ENCODE results near the gene MYBPHL. TPM values are rescaled to one million over a fixed set of nuclear protein-coding genes. Genes with fewer than 3 reads are reported as not detected.

The MYBPHL gene
- total and polyA plus RNA-seq, 4 experiments from 2014 or later = not detected

DNA sequence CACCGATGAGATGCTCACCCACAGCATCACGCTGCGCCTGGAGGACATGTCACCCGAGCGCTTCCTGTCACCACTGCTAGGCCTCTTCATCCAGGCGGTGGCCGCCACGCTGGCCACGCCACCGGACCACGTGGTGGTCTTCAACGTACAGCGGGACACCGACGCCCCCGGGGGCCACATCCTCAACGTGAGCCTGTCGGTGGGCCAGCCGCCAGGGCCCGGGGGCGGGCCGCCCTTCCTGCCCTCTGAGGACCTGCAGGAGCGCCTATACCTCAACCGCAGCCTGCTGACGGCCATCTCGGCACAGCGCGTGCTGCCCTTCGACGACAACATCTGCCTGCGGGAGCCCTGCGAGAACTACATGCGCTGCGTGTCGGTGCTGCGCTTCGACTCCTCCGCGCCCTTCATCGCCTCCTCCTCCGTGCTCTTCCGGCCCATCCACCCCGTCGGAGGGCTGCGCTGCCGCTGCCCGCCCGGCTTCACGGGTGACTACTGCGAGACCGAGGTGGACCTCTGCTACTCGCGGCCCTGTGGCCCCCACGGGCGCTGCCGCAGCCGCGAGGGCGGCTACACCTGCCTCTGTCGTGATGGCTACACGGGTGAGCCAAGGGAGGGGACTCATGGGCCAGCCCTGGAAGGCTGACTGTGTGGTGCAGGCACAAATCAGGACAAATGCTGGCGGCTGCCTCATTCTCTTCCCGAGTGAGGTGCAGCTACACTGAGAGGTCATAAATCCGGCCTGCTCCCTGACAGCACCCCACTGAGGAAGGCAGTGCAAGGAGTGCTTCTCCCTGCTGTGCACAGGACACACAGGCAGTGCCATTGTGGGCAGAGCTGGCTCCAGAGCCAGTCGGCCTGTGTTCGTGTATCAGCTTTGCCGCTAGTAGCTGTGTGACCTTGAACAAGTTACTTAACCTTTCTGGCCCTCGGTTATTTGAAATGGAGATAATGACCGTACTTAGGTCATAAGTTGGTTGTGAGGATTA is 48.0 kb downstream of the MYBPHL start:
- Mint-ChIP-seq H3K27me3 (peaks cover 0 to 2% of the 10 kb centered on the region in 2 donors), H3K4me1 (peaks cover 2 to 9% (median 3%) of the 10 kb centered on the region in 4 donors), H3K9me3 (peaks cover 0 to 3% (median 0%) of the 10 kb centered on the region in 8 donors), H3K4me3 (no peak overlapping the region), H3K27ac (no peak overlapping the region), H3K36me3 (no peaks in the 10 kb centered on the region)
- Histone ChIP-seq H3K4me3 (ENCODE audit: low read length in 2 of 2) (no peak overlapping the region), H3K4me1 (ENCODE audit: insufficient read depth, low read length) (peaks cover 6% of the 10 kb centered on the region), H3K36me3 (ENCODE audit: insufficient read depth, low read length) (no peaks in the 10 kb centered on the region), H3K27me3 (ENCODE audit: insufficient read depth, low read length) (no peaks in the 10 kb centered on the region), H3K9me3 (ENCODE audit: control insufficient read depth in 1 of 2, low read length in 2 of 2) (no peaks in the 10 kb centered on the region), H3K27ac (ENCODE audit: low read depth, low read length) (no peak overlapping the region)
- ChIA-PET POLR2A (ENCODE audit: partially characterized antibody) (interaction anchor here (1.2 kb wide), 1 partner anchor 141 kb away, joined by 4 read pairs; no protein-coding TSS in a partner anchor), CTCF (ENCODE audit: partially characterized antibody) (interaction anchor here (1.1 kb wide), 1 partner anchor 234 kb away, joined by 3 read pairs; no protein-coding TSS in a partner anchor)
- DNase-seq = peak in 1 of 5 donors; percentile 36
- intact Hi-C loops (cut with micrococcal nuclease) = no loop called here

DNA sequence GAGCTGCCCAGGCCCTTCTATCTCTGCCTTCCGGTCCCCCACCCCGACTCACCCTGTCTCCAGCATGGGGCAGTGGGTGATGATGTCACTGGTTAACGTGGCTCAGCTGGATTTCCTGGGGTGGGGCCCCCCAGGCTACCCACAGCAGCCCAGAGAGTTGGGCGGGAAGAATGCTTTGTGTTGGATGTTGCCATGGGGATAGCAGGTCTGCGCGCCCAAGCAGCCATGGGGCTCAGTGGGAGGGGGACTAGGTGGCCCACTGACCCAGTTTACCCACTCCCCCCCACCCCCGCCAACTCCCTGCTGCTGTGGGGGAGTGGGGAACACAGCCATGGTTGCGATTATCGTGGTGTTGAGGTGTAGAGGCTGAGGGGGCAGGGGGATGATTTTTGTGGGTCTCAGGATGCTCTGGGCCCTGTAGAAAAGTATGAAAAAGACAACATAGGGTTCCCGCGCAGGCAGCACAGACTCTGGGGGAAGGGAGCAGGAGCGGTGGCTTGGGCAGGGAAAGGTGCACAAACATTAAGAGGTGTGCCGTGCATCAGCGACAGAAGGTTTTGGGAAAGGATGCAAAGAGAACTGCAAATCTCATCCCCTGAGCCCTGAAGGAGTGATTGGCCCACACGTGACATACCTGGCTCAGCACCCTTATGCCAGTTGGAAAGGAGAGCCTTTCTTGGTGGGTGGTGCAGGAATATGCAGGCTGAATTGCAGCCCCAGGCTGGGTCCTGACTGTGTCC is 49.0 kb downstream of the MYBPHL start:
- Mint-ChIP-seq H3K27me3 (no peaks in the 10 kb centered on the region), H3K4me1 (peaks cover 0 to 9% (median 2%) of the 10 kb centered on the region in 4 donors), H3K4me3 (no peak overlapping the region), H3K27ac (no peak overlapping the region), H3K36me3 (no peaks in the 10 kb centered on the region), H3K9me3 (peaks cover 0 to 3% (median 0%) of the 10 kb centered on the region in 8 donors)
- CTCF ChIA-PET (ENCODE audit: partially characterized antibody) = interaction anchor here (2.0 kb wide), 1 partner anchor 19 kb away, joined by 5 read pairs; no protein-coding TSS in a partner anchor
- intact Hi-C loops (cut with micrococcal nuclease) = no loop called here
- Histone ChIP-seq H3K27ac (ENCODE audit: low read depth, low read length) (no peak overlapping the region), H3K4me1 (ENCODE audit: insufficient read depth, low read length) (peaks cover 6% of the 10 kb centered on the region), H3K27me3 (ENCODE audit: insufficient read depth, low read length) (no peaks in the 10 kb centered on the region), H3K4me3 (ENCODE audit: low read length in 2 of 2) (no peak overlapping the region), H3K9me3 (ENCODE audit: control insufficient read depth in 1 of 2, low read length in 2 of 2) (no peaks in the 10 kb centered on the region), H3K36me3 (ENCODE audit: insufficient read depth, low read length) (no peaks in the 10 kb centered on the region)
- peak in 1 of 5 donors; percentile 5 for DNase-seq
- POLR2A ChIA-PET (ENCODE audit: partially characterized antibody) = no interaction called here

DNA sequence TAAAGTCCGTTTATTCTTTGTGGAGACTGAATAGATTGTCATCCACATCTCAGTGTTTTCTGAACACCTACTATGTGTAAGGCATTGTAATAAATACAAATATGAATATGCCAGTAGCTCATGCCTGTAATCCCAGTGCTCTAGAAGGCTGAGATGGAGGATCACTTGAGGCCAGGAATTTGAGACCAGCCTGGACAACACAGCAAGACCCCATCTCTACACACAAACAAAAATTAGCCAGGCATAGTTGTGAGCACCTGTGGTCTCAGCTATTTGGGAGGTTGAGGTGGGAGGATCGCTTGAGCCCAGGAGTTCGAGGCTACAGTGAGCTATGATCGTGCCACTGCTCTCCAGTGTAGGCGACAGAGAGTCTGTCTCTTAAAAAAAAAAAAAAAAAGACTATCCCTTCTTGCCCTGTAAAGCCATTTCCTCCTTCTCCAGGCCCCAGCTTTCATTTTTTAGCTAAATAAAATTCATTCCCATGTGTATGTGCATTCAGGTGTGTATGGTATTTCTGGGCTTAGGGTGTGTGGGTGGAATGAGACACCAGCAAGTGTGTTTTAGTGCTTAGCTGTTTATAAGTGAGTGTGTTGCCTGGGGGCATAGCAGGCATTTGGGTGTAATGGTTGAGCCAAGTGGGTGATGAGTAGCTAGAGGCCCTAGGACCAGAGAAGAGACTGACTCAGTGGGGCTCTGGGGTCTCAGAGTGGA is 49.7 kb downstream of the MYBPHL start:
- Mint-ChIP-seq H3K36me3 (no peaks in the 10 kb centered on the region), H3K4me3 (no peak overlapping the region), H3K27me3 (no peaks in the 10 kb centered on the region), H3K27ac (peak overlapping the region in 1 of 7 donors; percentile 3), H3K9me3 (peaks cover 0 to 3% (median 0%) of the 10 kb centered on the region in 8 donors), H3K4me1 (peaks cover 2 to 12% (median 5%) of the 10 kb centered on the region in 4 donors)
- Histone ChIP-seq H3K9me3 (ENCODE audit: control insufficient read depth in 1 of 2, low read length in 2 of 2) (no peaks in the 10 kb centered on the region), H3K4me1 (ENCODE audit: insufficient read depth, low read length) (peaks cover 6% of the 10 kb centered on the region), H3K36me3 (ENCODE audit: insufficient read depth, low read length) (no peaks in the 10 kb centered on the region), H3K27ac (ENCODE audit: low read depth, low read length) (no peak overlapping the region), H3K4me3 (ENCODE audit: low read length in 2 of 2) (no peak overlapping the region), H3K27me3 (ENCODE audit: insufficient read depth, low read length) (no peaks in the 10 kb centered on the region)
- POLR2A ChIA-PET (ENCODE audit: partially characterized antibody) = no interaction called here
- no peak for DNase-seq
- intact Hi-C loops (cut with micrococcal nuclease) = no loop called here
- CTCF ChIA-PET (ENCODE audit: partially characterized antibody) = interaction anchor here (0.9 to 2.0 kb wide), 2 partner anchors 18 to 21 kb away, joined by 4 to 5 read pairs; no protein-coding TSS in a partner anchor

DNA sequence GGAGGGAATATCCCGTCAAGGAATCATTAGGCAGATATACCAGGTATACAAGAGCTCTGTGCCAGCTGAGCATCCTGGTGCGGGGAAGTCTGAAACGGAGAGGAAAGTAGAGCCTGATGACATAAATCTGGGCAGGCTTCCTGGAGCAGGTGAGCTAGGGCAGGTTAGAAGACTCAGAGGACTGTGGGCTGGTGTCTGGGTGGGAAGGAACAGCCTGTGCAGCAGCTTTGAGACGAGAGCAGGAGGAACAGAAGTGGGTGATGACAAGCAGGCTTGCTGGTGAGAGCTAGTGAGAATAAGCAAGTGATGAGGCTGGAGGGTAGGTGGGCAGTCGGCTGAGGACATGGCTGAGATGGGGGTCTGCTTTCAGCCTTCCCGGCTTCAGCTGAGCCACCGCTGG is 50.7 kb downstream of the MYBPHL start:
- ChIA-PET POLR2A (ENCODE audit: partially characterized antibody) (no interaction called here), CTCF (ENCODE audit: partially characterized antibody) (interaction anchor here (2.0 kb wide), 1 partner anchor 17 kb away, joined by 5 read pairs; no protein-coding TSS in a partner anchor)
- peaks cover 0 to 3% (median 0%) of the 10 kb centered on the region in 8 donors for H3K9me3 Mint-ChIP-seq
- H3K27ac ChIP-seq (ENCODE audit: low read depth, low read length) = no peak overlapping the region
- no peaks in the 10 kb centered on the region for H3K9me3 ChIP-seq (ENCODE audit: control insufficient read depth in 1 of 2, low read length in 2 of 2)
- no peak for DNase-seq
- H3K4me1 Mint-ChIP-seq = peaks cover 2 to 13% (median 9%) of the 10 kb centered on the region in 4 donors
- no peak overlapping the region for H3K4me3 ChIP-seq (ENCODE audit: low read length in 2 of 2)
- H3K27ac Mint-ChIP-seq = peak overlapping the region in 1 of 7 donors; percentile 59
- H3K36me3 ChIP-seq (ENCODE audit: insufficient read depth, low read length) = no peaks in the 10 kb centered on the region
- no peaks in the 10 kb centered on the region for H3K36me3 Mint-ChIP-seq
- H3K4me3 Mint-ChIP-seq = no peak overlapping the region
- peaks cover 6% of the 10 kb centered on the region for H3K4me1 ChIP-seq (ENCODE audit: insufficient read depth, low read length)
- no peaks in the 10 kb centered on the region for H3K27me3 Mint-ChIP-seq
- no peaks in the 10 kb centered on the region for H3K27me3 ChIP-seq (ENCODE audit: insufficient read depth, low read length)
- intact Hi-C loops (cut with micrococcal nuclease) = no loop called here

DNA sequence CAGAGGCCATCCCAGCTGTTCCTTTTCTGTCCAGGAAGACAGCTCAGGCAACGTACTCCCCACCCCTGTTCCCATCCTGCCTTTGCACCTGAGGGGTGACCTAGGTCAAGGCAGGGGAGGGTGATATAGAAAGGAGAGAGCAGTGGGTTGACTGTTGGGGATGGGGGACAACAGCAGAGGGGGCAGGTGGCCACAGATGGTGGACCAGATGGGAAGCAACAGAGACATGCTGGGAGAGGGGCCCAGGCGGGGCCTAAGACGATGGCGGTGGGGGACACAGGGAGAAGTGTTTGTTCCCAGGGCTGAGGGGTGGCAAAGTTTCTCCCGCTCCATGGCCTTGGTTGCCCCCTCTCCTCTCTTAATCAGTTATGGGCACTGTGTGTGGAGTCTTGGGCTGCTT is 51.1 kb downstream of the MYBPHL start:
- peak overlapping the region in 1 of 7 donors; percentile 20 for H3K27ac Mint-ChIP-seq
- Histone ChIP-seq H3K9me3 (ENCODE audit: control insufficient read depth in 1 of 2, low read length in 2 of 2) (no peaks in the 10 kb centered on the region), H3K27ac (ENCODE audit: low read depth, low read length) (no peak overlapping the region), H3K4me1 (ENCODE audit: insufficient read depth, low read length) (peaks cover 7% of the 10 kb centered on the region), H3K27me3 (ENCODE audit: insufficient read depth, low read length) (no peaks in the 10 kb centered on the region), H3K4me3 (ENCODE audit: low read length in 2 of 2) (no peak overlapping the region), H3K36me3 (ENCODE audit: insufficient read depth, low read length) (no peaks in the 10 kb centered on the region)
- intact Hi-C loops (cut with micrococcal nuclease) = no loop called here
- no peak for DNase-seq
- H3K4me3 Mint-ChIP-seq = no peak overlapping the region
- peaks cover 0 to 2% of the 10 kb centered on the region in 2 donors for H3K27me3 Mint-ChIP-seq
- H3K36me3 Mint-ChIP-seq = no peaks in the 10 kb centered on the region
- ChIA-PET CTCF (ENCODE audit: partially characterized antibody) (no interaction called here), POLR2A (ENCODE audit: partially characterized antibody) (no interaction called here)
- peaks cover 3 to 13% (median 9%) of the 10 kb centered on the region in 4 donors for H3K4me1 Mint-ChIP-seq
- peaks cover 0 to 3% (median 0%) of the 10 kb centered on the region in 8 donors for H3K9me3 Mint-ChIP-seq

DNA sequence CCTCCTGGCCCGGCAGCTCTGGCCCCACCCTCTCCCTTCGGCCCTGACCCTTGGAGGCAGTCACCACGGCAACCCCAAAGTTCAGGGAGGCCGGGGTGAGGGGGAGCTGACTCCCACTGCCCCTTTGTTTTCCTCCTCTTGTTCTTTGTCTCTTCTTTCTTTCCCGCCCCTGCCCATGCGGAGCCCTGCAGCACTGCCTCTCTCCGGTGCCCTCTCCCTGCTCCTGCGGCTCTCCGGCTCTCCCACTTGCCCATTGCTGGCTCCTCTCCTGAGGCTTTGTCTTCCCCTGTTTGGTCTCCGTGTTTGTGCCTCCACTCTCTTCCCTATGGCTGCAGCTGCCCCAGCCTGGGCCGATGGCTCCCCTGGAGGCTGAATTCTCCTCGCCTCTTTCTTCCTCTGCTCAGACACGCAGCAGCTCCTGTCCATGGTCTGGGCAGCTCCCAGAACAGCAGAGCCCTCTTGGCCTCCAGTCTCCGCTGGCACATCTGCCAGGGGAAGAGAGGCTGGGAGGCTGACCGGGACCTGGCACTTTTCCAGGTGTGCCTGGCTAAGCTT is 51.6 kb downstream of the MYBPHL start:
- intact Hi-C loops (cut with micrococcal nuclease) = no loop called here
- H3K4me1 ChIP-seq (ENCODE audit: insufficient read depth, low read length) = peaks cover 12% of the 10 kb centered on the region
- Mint-ChIP-seq H3K27me3 (peaks cover 0 to 2% of the 10 kb centered on the region in 2 donors), H3K4me1 (peaks cover 4 to 13% (median 9%) of the 10 kb centered on the region in 4 donors), H3K4me3 (no peak overlapping the region), H3K27ac (no peak overlapping the region), H3K9me3 (peaks cover 0 to 3% (median 0%) of the 10 kb centered on the region in 8 donors), H3K36me3 (no peaks in the 10 kb centered on the region)
- ChIA-PET POLR2A (ENCODE audit: partially characterized antibody) (no interaction called here), CTCF (ENCODE audit: partially characterized antibody) (interaction anchor here (2.1 kb wide), 1 partner anchor 9 kb away, joined by 6 read pairs; no protein-coding TSS in a partner anchor)
- no peaks in the 10 kb centered on the region for H3K9me3 ChIP-seq (ENCODE audit: control insufficient read depth in 1 of 2, low read length in 2 of 2)
- no peak for DNase-seq
- no peaks in the 10 kb centered on the region for H3K36me3 ChIP-seq (ENCODE audit: insufficient read depth, low read length)
- no peak overlapping the region for H3K4me3 ChIP-seq (ENCODE audit: low read length in 2 of 2)
- no peaks in the 10 kb centered on the region for H3K27me3 ChIP-seq (ENCODE audit: insufficient read depth, low read length)
- H3K27ac ChIP-seq (ENCODE audit: low read depth, low read length) = no peak overlapping the region

Measured in CD4-positive, alpha-beta memory T cell (primary cell).